Liver (tissue), 9 donors: ENCODE results near the gene YY2. TPM values are rescaled to one million over a fixed set of nuclear protein-coding genes. Genes with fewer than 3 reads are reported as not detected.

Experiments
- DNase-seq: peaks from one replicate; pipeline ENCODE4 v3.0.0-alpha.2; 2017; ENCODE audit warnings: low spot score
- H3K27ac ChIP-seq, 2 donors: one replicate each; pipeline ENCODE4 v1.7.0; 2013; ENCODE audit warnings: inconsistent platforms in 2 of 2, low read length in 2 of 2, control low read depth in 1 of 2, low read depth in 1 of 2, mild to moderate bottlenecking in 1 of 2
- H3K27me3 ChIP-seq, 4 donors: one replicate each; pipeline versions ENCODE4 v1.6.1 to v1.7.0; 2013; ENCODE audit warnings: low read length in 3 of 4, inconsistent platforms in 1 of 4, mild to moderate bottlenecking in 1 of 4, moderate library complexity in 1 of 4; ENCODE audit not compliant: control insufficient read depth in 4 of 4, insufficient read depth in 4 of 4
- H3K36me3 ChIP-seq, 4 donors: one replicate each; pipeline versions ENCODE4 v1.6.1 to v1.7.0; 2013; ENCODE audit warnings: low read length in 3 of 4, mild to moderate bottlenecking in 3 of 4, low read depth in 1 of 4, moderate library complexity in 1 of 4; ENCODE audit not compliant: control insufficient read depth in 4 of 4, insufficient read depth in 3 of 4
- H3K4me1 ChIP-seq, 4 donors: one replicate each; pipeline versions ENCODE4 v1.6.1 to v1.7.0; 2013; ENCODE audit warnings: low read length in 3 of 4, mild to moderate bottlenecking in 3 of 4, moderate library complexity in 1 of 4; ENCODE audit not compliant: control insufficient read depth in 4 of 4, insufficient read depth in 4 of 4
- H3K4me3 ChIP-seq, 3 donors: one replicate each; pipeline versions ENCODE4 v1.6.1 to v1.7.0; 2013; ENCODE audit warnings: low read length in 3 of 3, control low read depth in 1 of 3, low read depth in 1 of 3, mild to moderate bottlenecking in 1 of 3
- H3K9ac ChIP-seq, 2 donors: one replicate each; pipeline ENCODE4 v1.7.0; 2013; ENCODE audit warnings: low read length in 2 of 2, mild to moderate bottlenecking in 2 of 2, moderate library complexity in 2 of 2, control low read depth in 1 of 2, low read depth in 1 of 2
- H3K9me3 ChIP-seq, 4 donors: one replicate each; pipeline versions ENCODE4 v1.6.1 to v1.7.0; 2013; ENCODE audit warnings: low read length in 3 of 4; ENCODE audit not compliant: control insufficient read depth in 4 of 4
- ATF3 ChIP-seq: IDR thresholded peaks from 2 replicates; pipeline ENCODE4 v1.6.1; 2016; ENCODE audit warnings: antibody characterized with exemption
- FOXA1 ChIP-seq: IDR thresholded peaks from 2 replicates; pipeline ENCODE4 v1.6.1; 2016; ENCODE audit warnings: antibody characterized with exemption
- FOXA2 ChIP-seq: IDR thresholded peaks from 2 replicates; pipeline ENCODE4 v1.6.1; 2016; ENCODE audit warnings: antibody characterized with exemption
- GABPA ChIP-seq, 2 donors: IDR thresholded peaks in 1 of 2; conservative IDR thresholded peaks in 1 of 2; 2 replicates each; pipeline ENCODE4 v1.6.1; 2016; ENCODE audit warnings: antibody characterized with exemption in 2 of 2, mild to moderate bottlenecking in 1 of 2, moderate library complexity in 1 of 2
- HNF4A ChIP-seq, 2 donors: conservative IDR thresholded peaks; 2 replicates each; pipeline ENCODE4 v1.6.1; 2016; ENCODE audit warnings: antibody characterized with exemption in 2 of 2, mild to moderate bottlenecking in 2 of 2
- HNF4G ChIP-seq: IDR thresholded peaks from 2 replicates; pipeline ENCODE4 v1.6.1; 2016; ENCODE audit warnings: antibody characterized with exemption
- JUND ChIP-seq, 2 donors: IDR thresholded peaks; 2 replicates each; pipeline ENCODE4 v1.6.1; 2016; ENCODE audit warnings: antibody characterized with exemption in 2 of 2
- NR2F2 ChIP-seq: IDR thresholded peaks from 2 replicates; pipeline ENCODE4 v1.6.1; 2016; ENCODE audit warnings: antibody characterized with exemption
- RAD21 ChIP-seq, 2 donors: IDR thresholded peaks; 2 replicates each; pipeline ENCODE4 v1.6.1; 2016; ENCODE audit warnings: antibody characterized with exemption in 2 of 2, mild to moderate bottlenecking in 2 of 2
- RXRA ChIP-seq, 2 donors: IDR thresholded peaks; 2 replicates each; pipeline ENCODE4 v1.6.1; 2017 to 2018; ENCODE audit warnings: antibody characterized with exemption in 2 of 2, mild to moderate bottlenecking in 1 of 2
- SP1 ChIP-seq: IDR thresholded peaks from 2 replicates; pipeline ENCODE4 v1.6.1; 2018; ENCODE audit warnings: antibody characterized with exemption, mild to moderate bottlenecking
- TAF1 ChIP-seq: conservative IDR thresholded peaks from 2 replicates; pipeline ENCODE4 v1.6.1; 2016; ENCODE audit warnings: antibody characterized with exemption, mild to moderate bottlenecking
- YY1 ChIP-seq: IDR thresholded peaks from 2 replicates; pipeline ENCODE4 v1.6.1; 2016; ENCODE audit warnings: antibody characterized with exemption, mild to moderate bottlenecking
- ZBTB33 ChIP-seq: IDR thresholded peaks from 2 replicates; pipeline ENCODE4 v1.6.1; 2016; ENCODE audit warnings: antibody characterized with exemption
- WGBS: extraction: QIAGEN DNeasy Blood & Tissue Kit; methylation state at CpG from one replicate; pipeline ENCODE4 v1.1.7; 2013; 5-methylcytosine and 5-hydroxymethylcytosine counted together
- polyA plus RNA-seq, 2 donors: library from polyadenylated mRNA; stranded (reverse) in 1 of 2; unstranded in 1 of 2; fragments of 200-250 nt in 1 of 2; fragments of >200 nt in 1 of 2; fragmentation: Nextera tagmentation in 1 of 2; extraction: Ambion mirVana in 1 of 2; gene quantifications; one replicate each; pipeline versions ENCODE4 v1.2.1 to v1.2.3, GENCODE V29; 2013 to 2015
- total RNA-seq, 2 donors: library from RNA; depleted of rRNA; stranded (reverse); fragments of >200 nt; gene quantifications; one replicate each; pipeline ENCODE4 v1.2.3, GENCODE V29; 2014
- TF ChIP-seq, protein P1 (sequence below): IDR thresholded peaks from 2 replicates; pipeline ENCODE4 v1.6.1; 2016; ENCODE audit warnings: antibody characterized with exemption, mild to moderate bottlenecking
- TF ChIP-seq, protein P2 (sequence below): fragments of 150-350 bp; IDR thresholded peaks from 2 replicates; pipeline ENCODE4 v1.5.1; 2017; ENCODE audit warnings: improper control_type of control experiment, low read depth, low read length; ENCODE audit not compliant: missing input control
- donor health status: healthy.
- donor health status: healthy.
- donor health status: healthy.
- donor health status: healthy.
- donor health status: healthy.

The YY2 gene
- total and polyA plus RNA-seq, 4 donors, result 0.52 to 2.8 (median 0.75) TPM

DNA sequence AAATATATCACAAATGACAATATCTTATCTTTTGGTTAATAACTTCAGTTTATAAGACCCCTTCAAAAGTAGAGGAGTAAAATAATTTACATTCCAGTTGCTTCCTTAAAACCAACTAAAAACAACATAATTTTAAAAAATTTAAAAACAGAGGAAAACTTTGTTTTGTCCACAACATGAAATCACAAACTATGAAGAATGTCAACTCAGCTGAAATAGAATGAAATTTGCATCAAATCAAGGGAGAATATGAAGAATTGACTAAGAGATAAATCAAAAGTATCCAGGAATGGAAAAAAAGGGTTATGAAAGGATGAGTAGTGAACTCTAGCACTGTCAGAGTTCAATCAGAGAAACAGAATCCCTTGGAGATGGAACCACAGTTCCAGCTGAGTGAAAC lies 2.2 kb upstream of the YY2 start:
- H3K9me3 ChIP-seq, result no peaks in the 10 kb centered on the region
- no peak overlapping the region for H3K27ac ChIP-seq
- TF ChIP-seq, protein P1, sequence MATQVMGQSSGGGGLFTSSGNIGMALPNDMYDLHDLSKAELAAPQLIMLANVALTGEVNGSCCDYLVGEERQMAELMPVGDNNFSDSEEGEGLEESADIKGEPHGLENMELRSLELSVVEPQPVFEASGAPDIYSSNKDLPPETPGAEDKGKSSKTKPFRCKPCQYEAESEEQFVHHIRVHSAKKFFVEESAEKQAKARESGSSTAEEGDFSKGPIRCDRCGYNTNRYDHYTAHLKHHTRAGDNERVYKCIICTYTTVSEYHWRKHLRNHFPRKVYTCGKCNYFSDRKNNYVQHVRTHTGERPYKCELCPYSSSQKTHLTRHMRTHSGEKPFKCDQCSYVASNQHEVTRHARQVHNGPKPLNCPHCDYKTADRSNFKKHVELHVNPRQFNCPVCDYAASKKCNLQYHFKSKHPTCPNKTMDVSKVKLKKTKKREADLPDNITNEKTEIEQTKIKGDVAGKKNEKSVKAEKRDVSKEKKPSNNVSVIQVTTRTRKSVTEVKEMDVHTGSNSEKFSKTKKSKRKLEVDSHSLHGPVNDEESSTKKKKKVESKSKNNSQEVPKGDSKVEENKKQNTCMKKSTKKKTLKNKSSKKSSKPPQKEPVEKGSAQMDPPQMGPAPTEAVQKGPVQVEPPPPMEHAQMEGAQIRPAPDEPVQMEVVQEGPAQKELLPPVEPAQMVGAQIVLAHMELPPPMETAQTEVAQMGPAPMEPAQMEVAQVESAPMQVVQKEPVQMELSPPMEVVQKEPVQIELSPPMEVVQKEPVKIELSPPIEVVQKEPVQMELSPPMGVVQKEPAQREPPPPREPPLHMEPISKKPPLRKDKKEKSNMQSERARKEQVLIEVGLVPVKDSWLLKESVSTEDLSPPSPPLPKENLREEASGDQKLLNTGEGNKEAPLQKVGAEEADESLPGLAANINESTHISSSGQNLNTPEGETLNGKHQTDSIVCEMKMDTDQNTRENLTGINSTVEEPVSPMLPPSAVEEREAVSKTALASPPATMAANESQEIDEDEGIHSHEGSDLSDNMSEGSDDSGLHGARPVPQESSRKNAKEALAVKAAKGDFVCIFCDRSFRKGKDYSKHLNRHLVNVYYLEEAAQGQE, result no peak
- TF ChIP-seq RXRA (IDR thresholded peaks at IDR 0.05) (no peak), HNF4A (conservative IDR thresholded peaks at IDR 0.05) (no peak), JUND (IDR thresholded peaks at IDR 0.05) (no peak), GABPA (IDR thresholded peaks at IDR 0.05 in 1 of 2, conservative IDR thresholded peaks at IDR 0.05 in 1 of 2) (no peak), TAF1 (no peak), FOXA2 (no peak), RAD21 (IDR thresholded peaks at IDR 0.05) (no peak), ATF3 (no peak)
- TF ChIP-seq, protein P2, sequence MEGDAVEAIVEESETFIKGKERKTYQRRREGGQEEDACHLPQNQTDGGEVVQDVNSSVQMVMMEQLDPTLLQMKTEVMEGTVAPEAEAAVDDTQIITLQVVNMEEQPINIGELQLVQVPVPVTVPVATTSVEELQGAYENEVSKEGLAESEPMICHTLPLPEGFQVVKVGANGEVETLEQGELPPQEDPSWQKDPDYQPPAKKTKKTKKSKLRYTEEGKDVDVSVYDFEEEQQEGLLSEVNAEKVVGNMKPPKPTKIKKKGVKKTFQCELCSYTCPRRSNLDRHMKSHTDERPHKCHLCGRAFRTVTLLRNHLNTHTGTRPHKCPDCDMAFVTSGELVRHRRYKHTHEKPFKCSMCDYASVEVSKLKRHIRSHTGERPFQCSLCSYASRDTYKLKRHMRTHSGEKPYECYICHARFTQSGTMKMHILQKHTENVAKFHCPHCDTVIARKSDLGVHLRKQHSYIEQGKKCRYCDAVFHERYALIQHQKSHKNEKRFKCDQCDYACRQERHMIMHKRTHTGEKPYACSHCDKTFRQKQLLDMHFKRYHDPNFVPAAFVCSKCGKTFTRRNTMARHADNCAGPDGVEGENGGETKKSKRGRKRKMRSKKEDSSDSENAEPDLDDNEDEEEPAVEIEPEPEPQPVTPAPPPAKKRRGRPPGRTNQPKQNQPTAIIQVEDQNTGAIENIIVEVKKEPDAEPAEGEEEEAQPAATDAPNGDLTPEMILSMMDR, result no peak
- DNase-seq, result no peak
- no peaks in the 10 kb centered on the region for H3K27me3 ChIP-seq
- H3K4me3 ChIP-seq, result no peak overlapping the region
- H3K9ac ChIP-seq, result no peak overlapping the region
- H3K36me3 ChIP-seq, result peaks cover 0 to 11% (median 8%) of the 10 kb centered on the region in 4 donors
- H3K4me1 ChIP-seq, result no peaks in the 10 kb centered on the region

DNA sequence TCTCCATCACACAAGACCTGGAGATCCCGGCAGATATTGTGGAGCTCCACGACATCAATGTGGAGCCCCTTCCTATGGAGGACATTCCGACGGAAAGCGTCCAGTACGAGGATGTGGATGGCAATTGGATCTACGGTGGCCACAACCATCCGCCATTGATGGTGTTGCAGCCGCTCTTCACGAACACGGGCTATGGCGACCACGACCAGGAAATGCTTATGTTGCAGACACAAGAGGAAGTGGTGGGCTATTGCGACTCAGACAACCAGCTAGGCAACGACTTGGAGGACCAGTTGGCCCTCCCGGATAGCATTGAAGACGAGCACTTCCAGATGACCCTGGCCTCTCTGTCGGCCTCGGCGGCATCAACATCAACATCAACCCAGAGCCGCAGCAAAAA lies 717 bp downstream of the YY2 start:
- Histone ChIP-seq H3K4me1 (no peaks in the 10 kb centered on the region), H3K27ac (no peak overlapping the region), H3K36me3 (peaks cover 0 to 12% (median 8%) of the 10 kb centered on the region in 4 donors), H3K9ac (no peak overlapping the region), H3K4me3 (no peak overlapping the region), H3K27me3 (no peaks in the 10 kb centered on the region), H3K9me3 (no peaks in the 10 kb centered on the region)
- no peak for DNase-seq
- WGBS, result 98% methylated on average over 21 of the region's 21 CpGs
- TF ChIP-seq FOXA2, result no peak
- no peak for TF ChIP-seq SP1
- TF ChIP-seq ATF3, result no peak
- no peak for TF ChIP-seq HNF4G
- no peak for TF ChIP-seq RAD21 (IDR thresholded peaks at IDR 0.05)
- TF ChIP-seq YY1, result no peak
- TF ChIP-seq, protein P2, result no peak
- TF ChIP-seq ZBTB33, result no peak
- TF ChIP-seq FOXA1, result no peak
- no peak for TF ChIP-seq JUND (IDR thresholded peaks at IDR 0.05)
- no peak for TF ChIP-seq HNF4A (conservative IDR thresholded peaks at IDR 0.05)
- TF ChIP-seq RXRA (IDR thresholded peaks at IDR 0.05), result no peak
- no peak for TF ChIP-seq NR2F2
- TF ChIP-seq, protein P1, result no peak
- TF ChIP-seq GABPA (IDR thresholded peaks at IDR 0.05 in 1 of 2, conservative IDR thresholded peaks at IDR 0.05 in 1 of 2), result no peak
